ENCODE results near the gene TP53I13. TPM values are rescaled to one million over a fixed set of nuclear protein-coding genes. Genes with fewer than 3 reads are reported as not detected.

Gene TP53I13
- total and polyA plus RNA-seq, 11 donors, result 23.8 to 93.0 (median 42.7) TPM

DNA sequence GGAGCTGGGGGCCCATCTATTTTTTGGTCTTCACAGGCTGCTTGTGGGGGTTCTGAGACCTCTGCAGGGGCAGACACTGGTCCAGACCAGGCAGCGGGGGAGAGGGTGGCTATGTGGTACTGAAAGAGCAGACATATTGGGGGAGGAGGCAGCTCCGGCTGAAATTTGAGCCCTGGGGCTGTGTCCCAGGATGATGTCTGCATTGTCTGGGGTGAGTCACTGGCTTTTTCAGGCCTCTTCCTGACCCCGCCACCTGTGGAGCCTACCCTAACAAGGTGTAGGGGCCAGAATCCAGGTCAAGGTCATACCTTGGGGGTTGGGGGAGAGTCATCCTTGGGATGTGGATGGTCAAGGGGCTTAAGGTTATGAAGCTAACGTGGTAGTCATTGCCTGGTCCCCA is 51.8 kb downstream of the TP53I13 start:
- ATAC-seq (no peak), DNase-seq (no peak)
- intact Hi-C loops (cut with DNase I), result loop anchor here in 3 of 10 donors (5.0 kb wide), 2 partner anchors 38 to 157 kb away; no protein-coding TSS in a partner anchor
- no peaks in the 10 kb centered on the region for H3K27me3 ChIP-seq
- no peak overlapping the region for H3K4me3 ChIP-seq
- peaks cover 3 to 85% (median 59%) of the 10 kb centered on the region in 12 donors for H3K4me1 ChIP-seq
- 80 to 90% (median 87%) methylated on average over 4 of the region's 4 CpGs for WGBS, 4 donors
- H3K36me3 ChIP-seq, result peaks cover 0 to 9% (median 0%) of the 10 kb centered on the region in 9 donors
- TF ChIP-seq, protein P1, sequence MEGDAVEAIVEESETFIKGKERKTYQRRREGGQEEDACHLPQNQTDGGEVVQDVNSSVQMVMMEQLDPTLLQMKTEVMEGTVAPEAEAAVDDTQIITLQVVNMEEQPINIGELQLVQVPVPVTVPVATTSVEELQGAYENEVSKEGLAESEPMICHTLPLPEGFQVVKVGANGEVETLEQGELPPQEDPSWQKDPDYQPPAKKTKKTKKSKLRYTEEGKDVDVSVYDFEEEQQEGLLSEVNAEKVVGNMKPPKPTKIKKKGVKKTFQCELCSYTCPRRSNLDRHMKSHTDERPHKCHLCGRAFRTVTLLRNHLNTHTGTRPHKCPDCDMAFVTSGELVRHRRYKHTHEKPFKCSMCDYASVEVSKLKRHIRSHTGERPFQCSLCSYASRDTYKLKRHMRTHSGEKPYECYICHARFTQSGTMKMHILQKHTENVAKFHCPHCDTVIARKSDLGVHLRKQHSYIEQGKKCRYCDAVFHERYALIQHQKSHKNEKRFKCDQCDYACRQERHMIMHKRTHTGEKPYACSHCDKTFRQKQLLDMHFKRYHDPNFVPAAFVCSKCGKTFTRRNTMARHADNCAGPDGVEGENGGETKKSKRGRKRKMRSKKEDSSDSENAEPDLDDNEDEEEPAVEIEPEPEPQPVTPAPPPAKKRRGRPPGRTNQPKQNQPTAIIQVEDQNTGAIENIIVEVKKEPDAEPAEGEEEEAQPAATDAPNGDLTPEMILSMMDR (IDR thresholded peaks at IDR 0.05), result no peak
- no peak for TF ChIP-seq POLR2A (IDR thresholded peaks at IDR 0.05)
- H3K9me3 ChIP-seq, result no peaks in the 10 kb centered on the region
- H3K27ac ChIP-seq, result peak overlapping the region in 11 of 12 donors; percentile 20 to 98 (median 88)

DNA sequence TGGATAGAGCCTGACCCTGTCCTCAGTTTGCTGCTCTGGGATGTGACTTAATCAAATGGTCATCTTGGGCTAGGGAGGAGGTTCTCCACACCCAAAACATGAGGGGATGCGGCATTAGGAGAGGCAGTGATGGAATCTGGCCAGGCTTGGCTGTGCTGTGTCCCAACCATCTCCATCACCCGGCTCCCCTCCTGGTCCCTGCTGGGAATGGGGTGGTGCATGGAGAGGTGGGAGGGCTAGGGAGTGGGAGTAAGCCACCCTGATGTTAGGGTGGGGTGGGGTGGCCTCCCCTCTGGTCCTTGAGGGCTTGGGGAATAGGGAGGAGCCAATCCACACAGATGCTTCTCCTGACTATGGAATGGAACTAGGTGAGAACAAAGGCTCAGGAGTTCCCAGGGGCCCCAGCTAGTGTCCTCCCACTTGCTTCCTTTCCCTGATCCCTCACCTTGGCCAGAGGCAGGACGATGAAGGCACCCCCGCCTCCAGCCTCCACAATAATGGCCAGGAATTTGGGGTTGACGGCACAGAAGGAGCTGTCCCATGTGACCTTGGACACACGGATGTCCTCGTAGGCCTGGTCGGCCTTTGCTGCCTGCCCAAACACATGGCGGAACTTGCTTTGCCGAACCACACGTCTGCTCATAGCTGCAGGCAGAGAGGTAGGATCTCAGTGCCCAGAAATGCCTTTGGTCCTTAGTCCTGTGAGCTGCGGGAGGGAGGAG is 52.4 kb downstream of the TP53I13 start:
- H3K27me3 ChIP-seq, result no peaks in the 10 kb centered on the region
- no peak for TF ChIP-seq POLR2A (IDR thresholded peaks at IDR 0.05)
- TF ChIP-seq, protein P1 (IDR thresholded peaks at IDR 0.05), result no peak
- WGBS, 4 donors, result 71 to 92% (median 74%) methylated on average over 11 to 12 of the region's 12 CpGs
- peak overlapping the region in 4 of 12 donors; percentile 63 to 83 (median 73) for H3K4me3 ChIP-seq
- peaks cover 3 to 81% (median 55%) of the 10 kb centered on the region in 12 donors for H3K4me1 ChIP-seq
- no peak for ATAC-seq
- intact Hi-C loops (cut with DNase I), result loop anchor here in 3 of 10 donors (5.0 kb wide), 2 partner anchors 39 to 156 kb away; no protein-coding TSS in a partner anchor
- H3K36me3 ChIP-seq, result peaks cover 0 to 2% (median 0%) of the 10 kb centered on the region in 9 donors
- DNase-seq, result no peak
- H3K9me3 ChIP-seq, result no peaks in the 10 kb centered on the region
- peak overlapping the region; percentile 0 to 98 (median 88) for H3K27ac ChIP-seq

DNA sequence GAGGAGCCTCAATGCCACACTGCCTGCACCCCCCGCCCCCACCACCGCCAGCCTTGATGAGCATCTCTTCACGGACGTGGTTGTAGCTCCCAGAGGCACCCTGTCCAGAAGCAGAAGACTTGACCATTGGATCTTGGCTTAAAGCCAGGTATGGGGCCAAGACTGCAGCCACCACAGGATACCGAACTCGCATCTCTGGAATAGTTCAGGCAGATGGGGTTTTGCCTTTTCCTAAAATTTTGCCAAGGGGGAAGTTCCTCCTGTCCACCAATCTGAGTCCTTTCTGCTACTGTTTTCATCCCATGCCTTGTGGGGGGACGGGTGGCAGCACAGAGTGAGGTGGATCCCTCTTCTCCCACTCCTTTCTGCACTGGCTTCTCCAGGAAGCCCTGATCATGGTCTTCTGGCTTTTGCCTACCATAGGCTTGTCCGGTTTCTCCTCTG is 53.3 kb downstream of the TP53I13 start:
- Histone ChIP-seq H3K27me3 (no peaks in the 10 kb centered on the region), H3K4me3 (peak overlapping the region; percentile 51 to 83 (median 72)), H3K4me1 (peaks cover 3 to 72% (median 46%) of the 10 kb centered on the region in 12 donors), H3K9me3 (no peaks in the 10 kb centered on the region), H3K36me3 (peaks cover 0 to 4% (median 0%) of the 10 kb centered on the region in 9 donors), H3K27ac (peak overlapping the region in 11 of 12 donors; percentile 72 to 98 (median 88))
- no peak for DNase-seq
- WGBS, 4 donors, result 30 to 50% (median 43%) methylated on average over 8 of the region's 8 CpGs
- intact Hi-C loops (cut with DNase I), result loop anchor here in 3 of 10 donors (5.0 kb wide), 2 partner anchors 39 to 156 kb away; no protein-coding TSS in a partner anchor
- ATAC-seq, result no peak
- no peak for TF ChIP-seq POLR2A (IDR thresholded peaks at IDR 0.05)
- TF ChIP-seq, protein P1 (IDR thresholded peaks at IDR 0.05), result no peak

Other genes starting within 250 kb of the TP53I13 start
- gene TAOK1, start 178.3 kb upstream of the TP53I13 start, total RNA-seq, result 10 to 100 TPM; 41.7 to 81.2 (median 62.9) TPM
- 10 to 100 TPM in 1 of 2 donors, 1 to 10 TPM in 1; 9.2 to 17.4 TPM for gene TAOK1, start 178.3 kb upstream of the TP53I13 start, polyA plus RNA-seq
- gene ABHD15, start 1.7 kb upstream of the TP53I13 start, total RNA-seq, result 10 to 100 TPM in 2 of 9 donors, 1 to 10 TPM in 7; 5.3 to 13.1 (median 9.0) TPM
- 1 to 10 TPM; 4.0 to 8.2 TPM for gene ABHD15, start 1.7 kb upstream of the TP53I13 start, polyA plus RNA-seq
- 10 to 100 TPM; 23.1 to 52.9 (median 31.4) TPM for gene GIT1, start 20.9 kb downstream of the TP53I13 start, total RNA-seq
- gene GIT1, start 20.9 kb downstream of the TP53I13 start, polyA plus RNA-seq, result 10 to 100 TPM; 23.0 to 37.8 TPM
- 1 to 10 TPM; 4.4 to 9.9 (median 6.1) TPM for gene ANKRD13B, start 24.4 kb downstream of the TP53I13 start, total RNA-seq
- 10 to 100 TPM in 1 of 2 donors, 1 to 10 TPM in 1; 4.1 to 12.7 TPM for gene ANKRD13B, start 24.4 kb downstream of the TP53I13 start, polyA plus RNA-seq
- 100 to 1,000 TPM in 3 of 9 donors, 10 to 100 TPM in 6; 72.1 to 115 (median 95.5) TPM for gene CORO6, start 54.2 kb downstream of the TP53I13 start, total RNA-seq
- gene CORO6, start 54.2 kb downstream of the TP53I13 start, polyA plus RNA-seq, result 10 to 100 TPM; 50.7 to 96.2 TPM